Neural cell (in vitro differentiated cells): Measurements from ENCODE around the gene RYR2. TPM values are rescaled to one million over a fixed set of nuclear protein-coding genes. Genes with fewer than 3 reads are reported as not detected.

Source experiments
- H2AFZ ChIP-seq: fragments of 200-600, 300-800 bp; sonication (generic), shearing (Covaris generic); 2 replicates; pipeline ENCODE4 v1.6.0; 2014; ENCODE audit warnings: low read depth, mild to moderate bottlenecking, antibody characterized with exemption, low read length, moderate library complexity
- H3F3A ChIP-seq: fragments of 200-600 bp; shearing (Covaris generic); 2 replicates; pipeline ENCODE4 v1.6.1; 2016; ENCODE audit warnings: mild to moderate bottlenecking, moderate library complexity, mixed read lengths, antibody characterized with exemption, low read length; ENCODE audit not compliant: insufficient read depth, poor library complexity, severe bottlenecking
- H3K27ac ChIP-seq: fragments of 200-600, 300-800 bp; sonication (generic), shearing (Covaris generic); 2 replicates; pipeline ENCODE4 v1.5.1; 2014; ENCODE audit warnings: mild to moderate bottlenecking, low read length, moderate library complexity
- H3K27me3 ChIP-seq: fragments of 300-800, 200-600 bp; sonication (generic), shearing (Covaris generic); 2 replicates; pipeline ENCODE4 v1.6.0; 2014; ENCODE audit warnings: mild to moderate bottlenecking, low read depth, low read length, moderate library complexity; ENCODE audit not compliant: insufficient read depth
- H3K36me3 ChIP-seq: fragments of 300-800, 200-600 bp; sonication (generic), shearing (Covaris generic); 2 replicates; pipeline ENCODE4 v1.5.1; 2014; ENCODE audit warnings: mild to moderate bottlenecking, antibody characterized with exemption, low read length, moderate library complexity; ENCODE audit not compliant: insufficient read depth
- H3K4me2 ChIP-seq: fragments of 300-800, 200-600 bp; sonication (generic), shearing (Covaris generic); 2 replicates; pipeline ENCODE4 v1.6.0; 2014; ENCODE audit warnings: mild to moderate bottlenecking, low read length
- H3K4me3 ChIP-seq: fragments of 300-800, 200-600 bp; sonication (generic), shearing (Covaris generic); 2 replicates; pipeline ENCODE4 v1.5.1; 2014; ENCODE audit warnings: mild to moderate bottlenecking, low read length, moderate library complexity
- H3K79me2 ChIP-seq: fragments of 200-600 bp; shearing (Covaris generic); replicated peaks from 2 replicates; pipeline ENCODE4 v1.6.0; 2014; ENCODE audit warnings: mild to moderate bottlenecking, low read length, moderate library complexity; ENCODE audit not compliant: insufficient read depth
- H3K9ac ChIP-seq: fragments of 300-800, 200-600 bp; sonication (generic), shearing (Covaris generic); 2 replicates; pipeline ENCODE4 v1.6.1; 2016; ENCODE audit warnings: mild to moderate bottlenecking, low read length, mixed read lengths
- H3K9me2 ChIP-seq: fragments of 200-600 bp; shearing (Covaris generic); 2 replicates; pipeline ENCODE4 v1.6.1; 2016; ENCODE audit warnings: mild to moderate bottlenecking, low read length, mixed read lengths; ENCODE audit not compliant: insufficient read depth
- H3K9me3 ChIP-seq: fragments of 200-600, 300-800 bp; sonication (generic), shearing (Covaris generic); 2 replicates; pipeline ENCODE4 v1.6.1; 2016; ENCODE audit warnings: mild to moderate bottlenecking, mixed run types, low read length, moderate library complexity, mixed read lengths
- H4K20me1 ChIP-seq: fragments of 200-600 bp; shearing (Covaris generic); 2 replicates; pipeline ENCODE4 v1.6.1; 2016; ENCODE audit warnings: mild to moderate bottlenecking, mixed run types; ENCODE audit not compliant: insufficient read depth
- CTCF ChIP-seq: fragments of 450-650 bp; IDR thresholded peaks from 2 replicates; pipeline ENCODE4 v1.5.1; 2014; ENCODE audit warnings: antibody characterized with exemption, mild to moderate bottlenecking, moderate library complexity; ENCODE audit not compliant: poor library complexity, severe bottlenecking
- EP300 ChIP-seq: fragments of 450-650 bp; conservative IDR thresholded peaks from 2 replicates; pipeline ENCODE4 v1.6.1; 2014; ENCODE audit warnings: antibody characterized with exemption, mild to moderate bottlenecking, moderate library complexity; ENCODE audit not compliant: poor library complexity, severe bottlenecking
- EZH2 ChIP-seq: fragments of 200-600, 300-800 bp; shearing (Covaris generic), sonication (generic); IDR thresholded peaks from 2 replicates; pipeline ENCODE4 v1.6.1; 2014; ENCODE audit warnings: antibody characterized with exemption, low read length, borderline replicate concordance, mild to moderate bottlenecking; ENCODE audit not compliant: insufficient read depth, poor library complexity, severe bottlenecking
- MXI1 ChIP-seq: fragments of 450-650 bp; conservative IDR thresholded peaks from 2 replicates; pipeline ENCODE4 v1.6.1; 2014; ENCODE audit warnings: antibody characterized with exemption, mild to moderate bottlenecking; ENCODE audit not compliant: poor library complexity, severe bottlenecking
- POLR2AphosphoS5 ChIP-seq: IDR thresholded peaks from 2 replicates; pipeline ENCODE4 v1.6.1; 2012
- RAD21 ChIP-seq: fragments of 450-650 bp; conservative IDR thresholded peaks from 2 replicates; pipeline ENCODE4 v1.6.1; 2014; ENCODE audit warnings: antibody characterized with exemption, mild to moderate bottlenecking, moderate library complexity
- REST ChIP-seq: IDR thresholded peaks from 2 replicates; pipeline ENCODE4 v1.6.1; 2012; ENCODE audit warnings: borderline replicate concordance
- SMC3 ChIP-seq: fragments of 450-650 bp; conservative IDR thresholded peaks from 2 replicates; pipeline ENCODE4 v1.6.1; 2014; ENCODE audit warnings: antibody characterized with exemption, mild to moderate bottlenecking, moderate library complexity; ENCODE audit not compliant: poor library complexity
- TAF1 ChIP-seq: IDR thresholded peaks from 2 replicates; pipeline ENCODE4 v1.6.1; 2012; ENCODE audit warnings: low read depth
- polyA minus RNA-seq: library from RNA; depleted of rRNA, polyadenylated mRNA; stranded (reverse); fragments of >200 nt; gene quantifications from 2 replicates; pipeline ENCODE4 v1.2.3, GENCODE V29; 2014
- polyA plus RNA-seq: library from polyadenylated mRNA; depleted of rRNA; stranded (reverse); fragments of >200 nt; gene quantifications from 2 replicates; pipeline ENCODE4 v1.2.3, GENCODE V29; 2014

The RYR2 gene
- 3.8 and 5.1 TPM in 2 replicates for polyA plus RNA-seq
- 17.3 and 20.3 TPM in 2 replicates for polyA minus RNA-seq

DNA sequence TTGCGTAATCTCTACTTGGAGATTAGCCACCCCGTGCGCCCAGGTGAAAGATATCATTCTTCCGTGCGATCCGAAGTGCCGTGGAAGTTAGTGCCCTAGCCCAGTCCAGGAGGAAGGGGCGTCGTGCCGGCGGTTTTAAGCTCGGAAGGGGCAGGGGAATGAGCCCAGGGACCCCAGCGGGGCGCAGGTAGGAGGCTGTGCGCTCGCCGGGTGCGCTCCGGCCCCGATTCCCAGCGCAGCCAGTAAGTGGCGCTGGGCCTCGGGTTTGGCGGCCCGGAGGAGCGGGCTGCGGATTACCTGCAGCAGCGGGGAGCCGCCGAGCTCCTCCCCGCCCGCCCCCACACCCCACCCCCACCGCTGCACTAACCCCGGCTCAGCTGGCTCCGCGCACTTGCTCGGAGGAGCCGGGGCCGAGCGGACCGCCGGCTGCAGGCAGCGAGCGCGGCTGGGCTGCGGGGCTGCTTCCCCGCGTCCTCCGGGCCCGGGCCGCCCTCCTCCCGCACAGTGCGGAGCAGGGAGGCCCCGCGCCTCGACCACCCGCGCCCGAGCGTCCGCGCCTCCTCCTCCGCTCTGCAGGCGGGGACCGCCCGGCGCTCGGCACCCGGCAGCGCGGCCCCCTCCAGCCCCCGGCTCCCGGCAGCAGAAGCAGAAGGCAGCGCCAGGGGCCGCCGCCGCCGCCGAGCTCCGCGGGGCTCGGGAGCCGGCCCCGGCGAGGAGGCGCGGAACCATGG is at the start of gene RYR2:
TSS of gene RYR2 (plus strand) at position 390 of the 731 bp plus-strand sequence. CDS start at position 728, 338 bp downstream.
- Histone ChIP-seq H3K27me3 (peaks cover 47% of the 10 kb centered on the region), H2AFZ (peak within 1 kb of the TSS; percentile 42)

More for the DNA sequence above, at the start of gene RYR2:
- H3K4me2 ChIP-seq: peak within 1 kb of the TSS; percentile 99
- TF ChIP-seq POLR2AphosphoS5 (peak; percentile 33), MXI1 (no peak), EP300 (no peak), RAD21 (peak; percentile 67), CTCF (peak; percentile 73), TAF1 (peak; percentile 56), EZH2 (no peak), SMC3 (peak; percentile 62), REST (no peak)
- no peaks in the 10 kb centered on the region for H4K20me1 ChIP-seq
- no peaks in the 10 kb centered on the region for H3K36me3 ChIP-seq
- peak within 1 kb of the TSS; percentile 65 for H3K9ac ChIP-seq
- H3K79me2 ChIP-seq: no peaks in the 10 kb centered on the region
- peak within 1 kb of the TSS; percentile 94 for H3K4me3 ChIP-seq
- no peaks in the 10 kb centered on the region for H3K9me2 ChIP-seq
- no peaks in the 10 kb centered on the region for H3K9me3 ChIP-seq
- no peaks in the 10 kb centered on the region for H3F3A ChIP-seq
- peak within 1 kb of the TSS; percentile 42 for H3K27ac ChIP-seq
